ENCODE measurements around the gene SV2C.
"Not testable (repeated sequence)": the region's sequence is repeated elsewhere in the genome, so short reads cannot be mapped to it uniquely, and the experiment has no call there.

Gene SV2C

GRCh38 chr5:76305269-76305668 is 222.1 kb downstream of the SV2C start:
- DNase-seq = no peak

- DNase-seq = no peak
Measured at GRCh38 chr5:76305775-76306174, 222.6 kb downstream of the SV2C start.

- no peak for DNase-seq
Measured at GRCh38 chr5:76310208-76310607, 227.0 kb downstream of the SV2C start.

GRCh38 chr5:76312783-76313182 is 229.6 kb downstream of the SV2C start:
- DNase-seq = no peak

- no peak for DNase-seq
Measured at GRCh38 chr5:76314643-76315042, 231.5 kb downstream of the SV2C start.

GRCh38 chr5:76319673-76320072 is 236.5 kb downstream of the SV2C start:
- DNase-seq = no peak

GRCh38 chr5:76323494-76323893 is 240.3 kb downstream of the SV2C start:
- not testable (repeated sequence) for DNase-seq

GRCh38 chr5:76325326-76325725 is 242.1 kb downstream of the SV2C start:
- no peak for DNase-seq

GRCh38 chr5:76325876-76326491 is 242.8 kb downstream of the SV2C start:
- DNase-seq = peak; percentile 68

- no peak for DNase-seq
Measured at GRCh38 chr5:76326577-76327302, 243.6 kb downstream of the SV2C start.

- no peak for DNase-seq
Measured at GRCh38 chr5:76329346-76329745, 246.2 kb downstream of the SV2C start.

GRCh38 chr5:76331126-76331525 is 247.9 kb downstream of the SV2C start:
- peak; percentile 49 for DNase-seq

- no peak for DNase-seq
Measured at GRCh38 chr5:76332102-76332501, 248.9 kb downstream of the SV2C start.

GRCh38 chr5:76332611-76333205 is 249.5 kb downstream of the SV2C start:
- DNase-seq = no peak

GRCh38 chr5:76333571-76333970 is 250.4 kb downstream of the SV2C start:
- DNase-seq = no peak

- no peak for DNase-seq
Measured at GRCh38 chr5:76334574-76334973, 251.4 kb downstream of the SV2C start.

- DNase-seq = not testable (repeated sequence)
Measured at GRCh38 chr5:76335451-76335850, 252.3 kb downstream of the SV2C start.

GRCh38 chr5:76336253-76336809 is 253.1 kb downstream of the SV2C start:
- DNase-seq = not testable (repeated sequence)

GRCh38 chr5:76337953-76338451 is 254.8 kb downstream of the SV2C start:
- peak; percentile 72 for DNase-seq

GRCh38 chr5:76339919-76340318 is 256.7 kb downstream of the SV2C start:
- DNase-seq = no peak

- DNase-seq = no peak
Measured at GRCh38 chr5:76341651-76342334, 258.6 kb downstream of the SV2C start.

GRCh38 chr5:76342474-76342873 is 259.3 kb downstream of the SV2C start:
- DNase-seq = no peak

- DNase-seq = no peak
Measured at GRCh38 chr5:76345582-76345981, 262.4 kb downstream of the SV2C start.
